AG08395 (cell line): ENCODE data around the gene PLA2G4B.

Source experiments
- DNase-seq: peaks from one replicate; pipeline ENCODE4 v3.0.0; 2012; ENCODE audit warnings: mixed read lengths, low spot score

Gene PLA2G4B

GRCh38 chr15:41838400-41838897 is at the start of gene PLA2G4B:
Gene PLA2G4B (plus strand): TSS chr15:41838847. CDS start chr15:41838914, 67 bp downstream.
- no peak for DNase-seq

GRCh38 chr15:41789236-41789635 is 49.4 kb upstream of the PLA2G4B start:
- DNase-seq, result no peak

GRCh38 chr15:41789662-41790061 is 49.0 kb upstream of the PLA2G4B start:
- DNase-seq, result no peak

- no peak for DNase-seq
These were observed 48.5 kb upstream of the PLA2G4B start for GRCh38 chr15:41790169-41790568.

- DNase-seq, result peak; percentile 50
These were observed 47.7 kb upstream of the PLA2G4B start for GRCh38 chr15:41790756-41791546.

GRCh38 chr15:41791547-41791937 is 47.1 kb upstream of the PLA2G4B start:
- no peak for DNase-seq

- DNase-seq, result no peak
These were observed 46.5 kb upstream of the PLA2G4B start for GRCh38 chr15:41792000-41792637.

- DNase-seq, result peak; percentile 53
These were observed 44.6 kb upstream of the PLA2G4B start for GRCh38 chr15:41794081-41794480.

GRCh38 chr15:41795996-41796856 is 42.4 kb upstream of the PLA2G4B start:
- DNase-seq, result peak; percentile 72

- DNase-seq, result no peak
These were observed 41.3 kb upstream of the PLA2G4B start for GRCh38 chr15:41797201-41797944.

GRCh38 chr15:41798607-41799487 is 39.8 kb upstream of the PLA2G4B start:
- DNase-seq, result peak; percentile 31

- DNase-seq, result no peak
These were observed 39.2 kb upstream of the PLA2G4B start for GRCh38 chr15:41799488-41799805.

GRCh38 chr15:41801185-41801584 is 37.5 kb upstream of the PLA2G4B start:
- DNase-seq, result no peak

- no peak for DNase-seq
These were observed 36.7 kb upstream of the PLA2G4B start for GRCh38 chr15:41801850-41802455.

GRCh38 chr15:41804361-41804760 is 34.3 kb upstream of the PLA2G4B start:
- DNase-seq, result no peak

GRCh38 chr15:41804916-41805666 is 33.6 kb upstream of the PLA2G4B start:
- no peak for DNase-seq

GRCh38 chr15:41805711-41806110 is 32.9 kb upstream of the PLA2G4B start:
- DNase-seq, result no peak

- DNase-seq, result no peak
These were observed 32.1 kb upstream of the PLA2G4B start for GRCh38 chr15:41806291-41807181.

- DNase-seq, result peak; percentile 57
These were observed 29.5 kb upstream of the PLA2G4B start for GRCh38 chr15:41809121-41809520.
